HepG2 (cell line): Measurements from ENCODE around the gene POLE3. TPM values are rescaled to one million over a fixed set of nuclear protein-coding genes. Genes with fewer than 3 reads are reported as not detected.

ENCODE experiments used
- BCL3 ChIP-seq: sonication (generic); formaldehyde crosslinking; IDR thresholded peaks from 2 replicates; pipeline ENCODE4 v1.5.1; 2020; ENCODE audit warnings: mild to moderate bottlenecking, missing genetic modification reagents, moderate library complexity
- BHLHE40 ChIP-seq: IDR thresholded peaks from 2 replicates; pipeline ENCODE4 v1.6.1; 2011; ENCODE audit warnings: low read length, improper control_type of control experiment
- BRD4 ChIP-seq: sonication (generic); formaldehyde crosslinking; IDR thresholded peaks from 2 replicates; pipeline ENCODE4 v1.4.0; 2020; ENCODE audit warnings: missing genetic modification reagents
- FOXA1 ChIP-seq, 2 experiments: fragments of 450-650 bp in 1 of 2; sonication (generic) in 1 of 2; formaldehyde crosslinking in 1 of 2; IDR thresholded peaks; 2 replicates each; pipeline versions ENCODE4 v1.4.0 to v1.6.1; 2016 to 2020; ENCODE audit warnings: missing genetic modification reagents in 1 of 2
- ISL2 ChIP-seq: sonication (generic); formaldehyde crosslinking; IDR thresholded peaks from 2 replicates; pipeline ENCODE4 v1.5.0; 2020; ENCODE audit warnings: missing genetic modification reagents
- KAT8 ChIP-seq: IDR thresholded peaks from 2 replicates; pipeline ENCODE4 v1.6.1; 2016; ENCODE audit warnings: missing genetic modification reagents, missing compliant biosample characterization
- RBAK ChIP-seq: sonication (generic); formaldehyde crosslinking; IDR thresholded peaks from 2 replicates; pipeline ENCODE4 v1.5.1; 2020; ENCODE audit warnings: mild to moderate bottlenecking, missing genetic modification reagents
- REPIN1 ChIP-seq: sonication (generic); formaldehyde crosslinking; IDR thresholded peaks from 2 replicates; pipeline ENCODE4 v1.8.0; 2022; ENCODE audit warnings: missing genetic modification reagents, low read depth, mild to moderate bottlenecking, borderline replicate concordance
- SMC3 ChIP-seq: IDR thresholded peaks from 2 replicates; pipeline ENCODE4 v1.6.1; 2011; ENCODE audit warnings: low read length, improper control_type of control experiment
- SP1 ChIP-seq, 2 experiments: fragments of 450-650 bp in 1 of 2; sonication (generic) in 1 of 2; formaldehyde crosslinking in 1 of 2; IDR thresholded peaks; 2 replicates each; pipeline versions ENCODE4 v1.4.0 to v1.6.1; 2016 to 2020; ENCODE audit warnings: missing genetic modification reagents in 1 of 2
- TFAP4 ChIP-seq: sonication (generic); IDR thresholded peaks from 2 replicates; pipeline ENCODE4 v1.6.1; 2016; ENCODE audit warnings: low read depth, borderline replicate concordance
- ZBTB43 ChIP-seq: sonication (generic); formaldehyde crosslinking; conservative IDR thresholded peaks from 2 replicates; pipeline ENCODE4 v1.4.0; 2020; ENCODE audit warnings: missing genetic modification reagents
- ZNF3 ChIP-seq: IDR thresholded peaks from 2 replicates; pipeline ENCODE4 v1.7.0; 2017; ENCODE audit warnings: inconsistent platforms
- ZNF484 ChIP-seq: sonication (generic); formaldehyde crosslinking; IDR thresholded peaks from 2 replicates; pipeline ENCODE4 v1.5.1; 2020; ENCODE audit warnings: mild to moderate bottlenecking, low read depth, missing genetic modification reagents, borderline replicate concordance
- ZNF644 ChIP-seq: IDR thresholded peaks from 2 replicates; pipeline ENCODE4 v1.6.1; 2016; ENCODE audit warnings: low read depth
- ZNF772 ChIP-seq: sonication (generic); formaldehyde crosslinking; IDR thresholded peaks from 2 replicates; pipeline ENCODE4 v1.5.0; 2020; ENCODE audit warnings: mild to moderate bottlenecking, missing genetic modification reagents
- polyA plus RNA-seq, 8 experiments: library from polyadenylated mRNA; depleted of rRNA in 3 of 8; stranded (reverse) in 7 of 8; unstranded in 1 of 8; fragments of >200 nt; fragmentation: Illumina TruSeq in 4 of 8; extraction: Trizol in 4 of 8; gene quantifications; 2 replicates each; pipeline versions ENCODE4 v1.2.1 to v1.2.3, GENCODE V29; 2011 to 2016; ENCODE audit warnings: low read depth in 4 of 8, missing spikeins in 1 of 8, mixed read lengths in 1 of 8; ENCODE audit not compliant: insufficient read depth in 1 of 8
- total RNA-seq, 5 experiments: library from RNA; depleted of rRNA; stranded (reverse); fragments of >200 nt; fragmentation: Illumina TruSeq; extraction: Trizol; gene quantifications; 2 replicates each; pipeline ENCODE4 v1.2.3, GENCODE V29; 2016; ENCODE audit warnings: low read depth in 1 of 5
- TF ChIP-seq, protein P1 (sequence below): sonication (generic); formaldehyde crosslinking; IDR thresholded peaks from 2 replicates; pipeline ENCODE4 v1.4.0; 2020; ENCODE audit warnings: missing genetic modification reagents
- TF ChIP-seq, protein P2 (sequence below): sonication (generic); formaldehyde crosslinking; IDR thresholded peaks from 2 replicates; pipeline ENCODE4 v1.4.0; 2020; ENCODE audit warnings: mild to moderate bottlenecking, missing genetic modification reagents
- TF ChIP-seq, protein P3 (sequence below): sonication (generic); formaldehyde crosslinking; IDR thresholded peaks from 2 replicates; pipeline ENCODE4 v1.5.0; 2020; ENCODE audit warnings: mild to moderate bottlenecking, missing genetic modification reagents, borderline replicate concordance

Gene POLE3
- total and polyA plus RNA-seq, 2 of the 13 experiments (the other 11 are each of a cell fraction or from before 2014, with no cell fraction given), result 36.0 to 77.2 TPM

DNA sequence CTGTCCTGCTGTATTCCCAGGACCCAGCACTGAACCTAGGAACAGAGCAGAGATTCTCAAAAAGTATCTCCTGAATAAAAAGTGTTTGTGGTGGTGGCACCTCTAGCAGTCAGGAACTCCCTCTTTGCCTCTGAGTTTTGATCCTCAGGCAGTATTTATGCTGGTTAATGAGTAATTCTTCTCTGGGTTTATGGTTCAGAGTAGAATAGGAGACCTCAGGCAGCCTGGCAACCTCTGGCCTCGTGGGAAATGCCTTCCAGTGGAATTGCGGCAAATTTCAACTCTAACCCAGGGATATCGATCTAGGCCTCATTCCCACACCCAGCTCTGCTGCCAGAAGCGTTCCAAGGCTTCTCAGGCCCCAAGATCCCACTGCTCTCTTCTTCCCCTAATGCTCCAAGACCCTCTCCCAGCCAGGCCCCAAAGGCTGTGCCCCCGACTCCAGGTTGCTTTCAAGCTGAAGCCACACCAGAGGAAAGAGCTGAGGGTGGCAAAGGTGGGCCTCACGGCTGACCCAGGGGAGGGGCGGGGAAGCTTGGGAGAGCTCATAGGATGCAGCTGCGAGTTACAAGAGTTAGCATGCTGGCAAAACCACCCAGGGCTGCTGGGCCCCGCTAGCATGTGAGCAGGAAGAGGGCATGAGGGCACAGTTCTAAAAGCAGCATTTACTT is 22.8 kb downstream of the POLE3 start (continued):
- TF ChIP-seq, protein P1, sequence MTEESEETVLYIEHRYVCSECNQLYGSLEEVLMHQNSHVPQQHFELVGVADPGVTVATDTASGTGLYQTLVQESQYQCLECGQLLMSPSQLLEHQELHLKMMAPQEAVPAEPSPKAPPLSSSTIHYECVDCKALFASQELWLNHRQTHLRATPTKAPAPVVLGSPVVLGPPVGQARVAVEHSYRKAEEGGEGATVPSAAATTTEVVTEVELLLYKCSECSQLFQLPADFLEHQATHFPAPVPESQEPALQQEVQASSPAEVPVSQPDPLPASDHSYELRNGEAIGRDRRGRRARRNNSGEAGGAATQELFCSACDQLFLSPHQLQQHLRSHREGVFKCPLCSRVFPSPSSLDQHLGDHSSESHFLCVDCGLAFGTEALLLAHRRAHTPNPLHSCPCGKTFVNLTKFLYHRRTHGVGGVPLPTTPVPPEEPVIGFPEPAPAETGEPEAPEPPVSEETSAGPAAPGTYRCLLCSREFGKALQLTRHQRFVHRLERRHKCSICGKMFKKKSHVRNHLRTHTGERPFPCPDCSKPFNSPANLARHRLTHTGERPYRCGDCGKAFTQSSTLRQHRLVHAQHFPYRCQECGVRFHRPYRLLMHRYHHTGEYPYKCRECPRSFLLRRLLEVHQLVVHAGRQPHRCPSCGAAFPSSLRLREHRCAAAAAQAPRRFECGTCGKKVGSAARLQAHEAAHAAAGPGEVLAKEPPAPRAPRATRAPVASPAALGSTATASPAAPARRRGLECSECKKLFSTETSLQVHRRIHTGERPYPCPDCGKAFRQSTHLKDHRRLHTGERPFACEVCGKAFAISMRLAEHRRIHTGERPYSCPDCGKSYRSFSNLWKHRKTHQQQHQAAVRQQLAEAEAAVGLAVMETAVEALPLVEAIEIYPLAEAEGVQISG (CRISPR knock-in tag), result peak; percentile 75; the same call in 1 of the 2 replicates
- TF ChIP-seq, protein P2, sequence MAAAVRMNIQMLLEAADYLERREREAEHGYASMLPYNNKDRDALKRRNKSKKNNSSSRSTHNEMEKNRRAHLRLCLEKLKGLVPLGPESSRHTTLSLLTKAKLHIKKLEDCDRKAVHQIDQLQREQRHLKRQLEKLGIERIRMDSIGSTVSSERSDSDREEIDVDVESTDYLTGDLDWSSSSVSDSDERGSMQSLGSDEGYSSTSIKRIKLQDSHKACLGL (CRISPR knock-in tag), result no peak
- peak; percentile 70; the same call in 1 of the 2 replicates for TF ChIP-seq ISL2 (CRISPR knock-in tag)
- no peak for TF ChIP-seq ZNF3 (CRISPR knock-in tag)
- TF ChIP-seq SP1 (IDR thresholded peaks at IDR 0.05), result no peak
- no peak for TF ChIP-seq SP1 (CRISPR knock-in tag; IDR thresholded peaks at IDR 0.05)
- TF ChIP-seq ZNF772 (CRISPR knock-in tag), result no peak; the same call in 1 of the 2 replicates
- no peak for TF ChIP-seq BHLHE40
- TF ChIP-seq KAT8 (CRISPR knock-in tag), result peak; percentile 78; the same call in 1 of the 2 replicates
- TF ChIP-seq ZNF644, result no peak
- peak; percentile 67; the same call in 1 of the 2 replicates for TF ChIP-seq ZBTB43 (CRISPR knock-in tag)
- peak; percentile 37; the same call in 1 of the 2 replicates for TF ChIP-seq TFAP4
- TF ChIP-seq BCL3 (CRISPR knock-in tag), result peak; percentile 60; the same call in 1 of the 2 replicates
- no peak for TF ChIP-seq FOXA1 (IDR thresholded peaks at IDR 0.05)
- TF ChIP-seq FOXA1 (CRISPR knock-in tag; IDR thresholded peaks at IDR 0.05), result no peak
- no peak for TF ChIP-seq ZNF484 (CRISPR knock-in tag)
- TF ChIP-seq REPIN1, result peak; percentile 42; the same call in 1 of the 2 replicates
- TF ChIP-seq BRD4 (CRISPR knock-in tag), result peak; percentile 73; the same call in 1 of the 2 replicates
- TF ChIP-seq, protein P3, sequence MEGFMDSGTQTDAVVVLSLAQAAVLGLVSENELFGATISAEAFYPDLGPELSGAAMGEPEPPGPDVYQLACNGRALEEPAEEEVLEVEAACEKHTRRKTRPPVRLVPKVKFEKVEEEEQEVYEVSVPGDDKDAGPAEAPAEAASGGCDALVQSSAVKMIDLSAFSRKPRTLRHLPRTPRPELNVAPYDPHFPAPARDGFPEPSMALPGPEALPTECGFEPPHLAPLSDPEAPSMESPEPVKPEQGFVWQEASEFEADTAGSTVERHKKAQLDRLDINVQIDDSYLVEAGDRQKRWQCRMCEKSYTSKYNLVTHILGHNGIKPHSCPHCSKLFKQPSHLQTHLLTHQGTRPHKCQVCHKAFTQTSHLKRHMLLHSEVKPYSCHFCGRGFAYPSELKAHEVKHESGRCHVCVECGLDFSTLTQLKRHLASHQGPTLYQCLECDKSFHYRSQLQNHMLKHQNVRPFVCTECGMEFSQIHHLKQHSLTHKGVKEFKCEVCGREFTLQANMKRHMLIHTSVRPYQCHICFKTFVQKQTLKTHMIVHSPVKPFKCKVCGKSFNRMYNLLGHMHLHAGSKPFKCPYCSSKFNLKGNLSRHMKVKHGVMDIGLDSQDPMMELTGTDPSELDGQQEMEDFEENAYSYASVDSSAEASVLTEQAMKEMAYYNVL (CRISPR knock-in tag), result peak; percentile 88; the same call in 1 of the 2 replicates
- peak; percentile 32; the same call in 1 of the 2 replicates for TF ChIP-seq SMC3
- TF ChIP-seq RBAK (CRISPR knock-in tag), result no peak
